HepG2 (cell line): ENCODE measurements around the gene AKAP6. TPM values are rescaled to one million over a fixed set of nuclear protein-coding genes. Genes with fewer than 3 reads are reported as not detected.

Experiments
- ATAC-seq: fragments of 200-7000 bp; cut with Tn5 transposase; 3 replicates; pipeline ENCODE4 v1.9.1; 2020; ENCODE audit warnings: mild to moderate bottlenecking, moderate library complexity
- BruUV-seq: library from RNA; stranded (reverse); fragments of 400-500 nt; replicated peaks from 2 replicates; lab custom pipeline; 2021; lab: Mats Ljungman, UMichigan
- CTCF ChIA-PET: fragments of 300-600 bp; formaldehyde crosslinking; extraction: SDS; loops from one replicate; lab custom pipeline; 2021; ENCODE audit warnings: low total read pairs, inconsistent platforms, low intra/inter-chr PET ratio; lab: Yijun Ruan, JAX
- POLR2A ChIA-PET: fragments of 350-600 bp; sonication (Branson Sonifier 250); formaldehyde crosslinking; loops from one replicate; lab custom pipeline; 2020; ENCODE audit warnings: antibody characterized with exemption, inconsistent platforms; lab: Yijun Ruan, JAX
- DNase-seq: peaks from one replicate; pipeline ENCODE4 v3.0.0-alpha.2; 2015; ENCODE audit warnings: low spot score
- FAIRE-seq: peaks from 3 replicates; lab custom pipeline; 2011; peaks lifted over from hg19 to GRCh38; lab: Jason Lieb, UNC
- H2AFZ ChIP-seq: one replicate; pipeline ENCODE4 v1.6.1; 2011; ENCODE audit warnings: low read length, inconsistent platforms
- H3K27ac ChIP-seq: fragments of 300-600 bp; 3 replicates; pipeline ENCODE4 v1.8.0; 2011; ENCODE audit warnings: mixed run types, mild to moderate bottlenecking, mixed read lengths, low read length, inconsistent platforms; ENCODE audit not compliant: insufficient read depth; ENCODE audit errors: extremely low read length
- H3K27me3 ChIP-seq, 2 experiments: fragments of 200-600 bp in 1 of 2; 2 replicates in 1 of 2; 3 replicates in 1 of 2; pipeline versions ENCODE4 v1.6.0 to v1.8.0; 2011; ENCODE audit warnings: low read length in 2 of 2, mild to moderate bottlenecking in 2 of 2, moderate library complexity in 2 of 2, inconsistent platforms in 1 of 2; ENCODE audit not compliant: insufficient read depth in 2 of 2, control insufficient read depth in 1 of 2
- H3K36me3 ChIP-seq, 2 experiments: fragments of 200-600 bp in 1 of 2; replicated peaks in 1 of 2; 2 replicates in 1 of 2; 3 replicates in 1 of 2; pipeline versions ENCODE4 v1.5.1 to v1.8.0; 2011; ENCODE audit warnings: low read length in 2 of 2, inconsistent platforms in 1 of 2; ENCODE audit not compliant: insufficient read depth in 2 of 2, control insufficient read depth in 1 of 2
- H3K4me1 ChIP-seq: 2 replicates; pipeline ENCODE4 v1.5.1; 2012; ENCODE audit warnings: low read length, inconsistent platforms; ENCODE audit not compliant: insufficient read depth
- H3K4me2 ChIP-seq: 2 replicates; pipeline ENCODE4 v1.6.0; 2011; ENCODE audit warnings: low read depth, low read length, inconsistent platforms
- H3K4me3 ChIP-seq, 3 experiments: fragments of 200-600 bp in 1 of 3; sonication (generic), shearing (Covaris generic) in 1 of 3; replicated peaks in 1 of 3; 2 replicates each; pipeline ENCODE4 v1.5.1; 2011 to 2016; ENCODE audit warnings: low read length in 3 of 3, inconsistent platforms in 2 of 3, low read depth in 2 of 3, mild to moderate bottlenecking in 2 of 3, control low read depth in 1 of 3, mixed read lengths in 1 of 3; ENCODE audit not compliant: insufficient read depth in 1 of 3
- H3K79me2 ChIP-seq: one replicate; pipeline ENCODE4 v1.6.1; 2011; ENCODE audit warnings: low read length, inconsistent platforms; ENCODE audit not compliant: insufficient read depth
- H3K9ac ChIP-seq: 2 replicates; pipeline ENCODE4 v1.6.0; 2011; ENCODE audit warnings: mild to moderate bottlenecking, low read depth, low read length, inconsistent platforms; ENCODE audit not compliant: insufficient read depth
- H3K9me3 ChIP-seq: 2 replicates; pipeline ENCODE4 v1.5.1; 2012; ENCODE audit warnings: mild to moderate bottlenecking, low read length
- H4K20me1 ChIP-seq: 2 replicates; pipeline ENCODE4 v1.6.0; 2011; ENCODE audit warnings: inconsistent platforms, mild to moderate bottlenecking, low read length, moderate library complexity; ENCODE audit not compliant: insufficient read depth
- KAT8 ChIP-seq: IDR thresholded peaks from 2 replicates; pipeline ENCODE4 v1.6.1; 2016; ENCODE audit warnings: missing genetic modification reagents, missing compliant biosample characterization
- MIER2 ChIP-seq: IDR thresholded peaks from 2 replicates; pipeline ENCODE4 v1.6.1; 2016; ENCODE audit warnings: missing biosample characterization, missing genetic modification reagents
- NFIB ChIP-seq: sonication (generic); formaldehyde crosslinking; IDR thresholded peaks from 2 replicates; pipeline ENCODE4 v1.9.0; 2021; ENCODE audit warnings: missing genetic modification reagents, mild to moderate bottlenecking, borderline replicate concordance
- NFYC ChIP-seq: IDR thresholded peaks from 2 replicates; pipeline ENCODE4 v1.6.1; 2016; ENCODE audit warnings: missing genetic modification reagents, missing compliant biosample characterization
- STAG1 ChIP-seq: sonication (generic); formaldehyde crosslinking; IDR thresholded peaks from 2 replicates; pipeline ENCODE4 v1.4.0; 2020; ENCODE audit warnings: missing genetic modification reagents
- ZNF879 ChIP-seq: sonication (generic); formaldehyde crosslinking; IDR thresholded peaks from 2 replicates; pipeline ENCODE4 v1.8.1; 2023; ENCODE audit warnings: missing genetic modification reagents
- WGBS: methylation state at CpG from one replicate; pipeline ENCODE4 v1.1.6; 2017; ENCODE audit warnings: low lambda C conversion rate; 5-methylcytosine and 5-hydroxymethylcytosine counted together
- in situ Hi-C: cut with HindIII; loops from 2 replicates; pipeline ENCODE4 v1.10.0; 2017; ENCODE audit warnings: low pct_unique_long_range_greater_than_20kb; ENCODE audit not compliant: extremely low pct_ligation_motif_present
- intact Hi-C: fragments of 100-400 bp; cut with micrococcal nuclease; formaldehyde crosslinking; loops from one replicate; pipeline ENCODE4 v1.10.0; 2022; ENCODE audit not compliant: unreplicated experiment
- polyA plus RNA-seq, 8 experiments: library from polyadenylated mRNA; depleted of rRNA in 3 of 8; stranded (reverse) in 7 of 8; unstranded in 1 of 8; fragments of >200 nt; fragmentation: Illumina TruSeq in 4 of 8; extraction: Trizol in 4 of 8; gene quantifications; 2 replicates each; pipeline versions ENCODE4 v1.2.1 to v1.2.3, GENCODE V29; 2011 to 2016; ENCODE audit warnings: low read depth in 4 of 8, missing spikeins in 1 of 8, mixed read lengths in 1 of 8; ENCODE audit not compliant: insufficient read depth in 1 of 8
- total RNA-seq, 5 experiments: library from RNA; depleted of rRNA; stranded (reverse); fragments of >200 nt; fragmentation: Illumina TruSeq; extraction: Trizol; gene quantifications; 2 replicates each; pipeline ENCODE4 v1.2.3, GENCODE V29; 2016; ENCODE audit warnings: low read depth in 1 of 5
- TF ChIP-seq, protein P1 (sequence below): sonication (generic); formaldehyde crosslinking; IDR thresholded peaks from 2 replicates; pipeline ENCODE4 v1.5.0; 2020; ENCODE audit warnings: missing genetic modification reagents, mild to moderate bottlenecking, borderline replicate concordance

AKAP6 gene
- total and polyA plus RNA-seq, 2 of the 13 experiments (the other 11 are each of a cell fraction or from before 2014, with no cell fraction given), result 1.4 TPM

DNA sequence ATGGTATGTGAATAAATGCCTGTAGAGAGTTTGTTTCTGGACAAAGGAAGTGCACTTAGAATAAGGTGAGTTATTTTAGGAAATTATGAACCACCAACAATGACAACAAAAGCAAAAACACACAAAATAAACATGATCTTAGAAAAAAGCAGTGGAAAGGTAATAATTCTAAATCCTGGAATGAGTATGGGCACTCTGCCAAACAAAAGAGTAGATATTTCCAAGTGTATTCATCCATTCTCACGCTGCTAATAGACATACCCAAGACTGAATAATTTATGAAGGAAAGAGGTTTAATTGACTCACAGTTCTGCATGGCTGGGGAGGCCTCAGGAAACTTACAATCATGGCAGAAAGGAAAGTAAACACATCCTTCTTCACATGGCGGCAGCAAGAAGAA is 340.3 kb downstream of the AKAP6 start:
- in situ Hi-C loops, result no loop called here
- DNase-seq, result no peak
- Histone ChIP-seq H3K36me3 (no peaks in the 10 kb centered on the region), H3K4me3 (no peak overlapping the region), H3K27ac (no peak overlapping the region)
- no peak for TF ChIP-seq NFYC (CRISPR knock-in tag)
- TF ChIP-seq STAG1 (CRISPR knock-in tag), result no peak
- TF ChIP-seq, all 625 proteins: peak for 0
- H2AFZ ChIP-seq, result no peak overlapping the region
- ChIA-PET CTCF (no interaction called here), POLR2A (no interaction called here)
- no peaks in the 10 kb centered on the region for H3K4me1 ChIP-seq
- 24% methylated on average over 2 of the region's 2 CpGs for WGBS
- no peaks in the 10 kb centered on the region for H3K27me3 ChIP-seq
- no peak for FAIRE-seq
- no TSS peak for BruUV-seq
- no peaks in the 10 kb centered on the region for H3K79me2 ChIP-seq
- intact Hi-C loops, result no loop called here
- no peak for ATAC-seq
- no peaks in the 10 kb centered on the region for H4K20me1 ChIP-seq
- H3K9ac ChIP-seq, result no peak overlapping the region
- H3K9me3 ChIP-seq, result peaks cover 41% of the 10 kb centered on the region
- no peak overlapping the region for H3K4me2 ChIP-seq

DNA sequence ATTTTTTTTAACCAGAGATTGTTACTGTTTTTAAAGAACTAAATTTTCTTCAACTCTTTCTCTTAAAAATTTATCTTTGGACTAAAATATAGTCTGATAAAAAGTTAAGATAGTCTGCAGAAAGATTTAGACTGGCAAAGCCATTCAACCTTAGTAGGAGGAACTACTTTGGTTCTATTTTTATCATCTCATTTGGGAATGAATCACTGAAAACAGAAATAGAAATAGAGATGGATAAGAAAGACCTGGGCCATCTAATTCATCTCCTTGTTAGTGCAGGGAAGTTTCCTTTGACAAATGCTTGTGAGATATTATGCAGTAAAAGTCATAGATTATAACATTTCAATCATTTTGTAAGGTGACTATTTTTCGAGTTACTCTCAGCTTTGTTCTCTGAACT is 346.3 kb downstream of the AKAP6 start:
- no peak for ATAC-seq
- no peaks in the 10 kb centered on the region for H4K20me1 ChIP-seq
- peaks cover 40% of the 10 kb centered on the region for H3K9me3 ChIP-seq
- CTCF ChIA-PET, result no interaction called here
- BruUV-seq, result no TSS peak
- no peaks in the 10 kb centered on the region for H3K79me2 ChIP-seq
- no peak overlapping the region for H3K4me3 ChIP-seq
- TF ChIP-seq, protein P1, sequence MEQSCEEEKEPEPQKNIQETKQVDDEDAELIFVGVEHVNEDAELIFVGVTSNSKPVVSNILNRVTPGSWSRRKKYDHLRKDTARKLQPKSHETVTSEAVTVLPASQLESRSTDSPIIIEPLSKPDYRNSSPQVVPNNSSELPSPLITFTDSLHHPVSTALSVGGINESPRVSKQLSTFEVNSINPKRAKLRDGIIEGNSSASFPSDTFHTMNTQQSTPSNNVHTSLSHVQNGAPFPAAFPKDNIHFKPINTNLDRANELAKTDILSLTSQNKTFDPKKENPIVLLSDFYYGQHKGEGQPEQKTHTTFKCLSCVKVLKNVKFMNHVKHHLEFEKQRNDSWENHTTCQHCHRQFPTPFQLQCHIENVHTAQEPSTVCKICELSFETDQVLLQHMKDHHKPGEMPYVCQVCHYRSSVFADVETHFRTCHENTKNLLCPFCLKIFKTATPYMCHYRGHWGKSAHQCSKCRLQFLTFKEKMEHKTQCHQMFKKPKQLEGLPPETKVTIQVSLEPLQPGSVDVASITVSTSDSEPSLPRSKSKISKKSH, result no peak
- TF ChIP-seq MIER2 (CRISPR knock-in tag) (no peak), NFIB (CRISPR knock-in tag) (no peak), ZNF879 (CRISPR knock-in tag) (no peak), KAT8 (CRISPR knock-in tag) (no peak)
- TF ChIP-seq, all 625 proteins: peak for 0
- 0% methylated on average over 1 of the region's 1 CpG for WGBS
- H3K27me3 ChIP-seq, result no peaks in the 10 kb centered on the region; a peak in 1 of 5 replicates
- H3K27ac ChIP-seq, result no peak overlapping the region
- no peak overlapping the region for H3K9ac ChIP-seq
- no peaks in the 10 kb centered on the region for H3K36me3 ChIP-seq
- H3K4me2 ChIP-seq, result no peak overlapping the region
- FAIRE-seq (no peak), DNase-seq (no peak)
- H3K4me1 ChIP-seq, result no peaks in the 10 kb centered on the region
- in situ Hi-C loops, result no loop called here
- H2AFZ ChIP-seq, result no peak overlapping the region
- intact Hi-C loops, result no loop called here
- POLR2A ChIA-PET, result no interaction called here
